ENCODE data around the gene WDR62.
A peak's percentile ranks its signal among the peaks of the same experiment; 100 is the strongest.
"Not testable (repeated sequence)": the region's sequence is repeated elsewhere in the genome, so short reads cannot be mapped to it uniquely, and the experiment has no call there.

The WDR62 gene

DNA sequence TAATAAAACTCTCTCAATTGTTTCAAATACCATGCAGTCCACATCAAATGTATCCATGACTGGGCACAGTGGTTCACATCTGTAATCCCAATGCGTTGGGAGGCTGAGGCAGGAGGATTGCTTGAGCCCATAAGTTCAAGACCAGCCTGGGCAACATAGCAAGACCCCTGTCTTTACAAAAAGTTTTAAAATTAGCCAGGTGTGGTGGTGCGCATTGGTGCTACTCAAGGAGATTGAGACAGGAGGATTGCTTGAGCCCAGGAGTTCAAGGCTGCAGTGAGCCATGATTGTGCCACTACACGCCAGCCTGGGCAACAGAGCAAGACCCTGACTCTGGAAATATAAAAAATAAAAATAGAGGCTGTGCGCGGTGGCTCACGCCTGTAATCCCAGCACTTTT lies 27.0 kb upstream of the WDR62 start:
- no peak overlapping the region for H3K4me3 ChIP-seq (ENCODE audit: low read depth, low read length)
- no peak for DNase-seq (ENCODE audit: low read depth)
- TF ChIP-seq, protein P1, sequence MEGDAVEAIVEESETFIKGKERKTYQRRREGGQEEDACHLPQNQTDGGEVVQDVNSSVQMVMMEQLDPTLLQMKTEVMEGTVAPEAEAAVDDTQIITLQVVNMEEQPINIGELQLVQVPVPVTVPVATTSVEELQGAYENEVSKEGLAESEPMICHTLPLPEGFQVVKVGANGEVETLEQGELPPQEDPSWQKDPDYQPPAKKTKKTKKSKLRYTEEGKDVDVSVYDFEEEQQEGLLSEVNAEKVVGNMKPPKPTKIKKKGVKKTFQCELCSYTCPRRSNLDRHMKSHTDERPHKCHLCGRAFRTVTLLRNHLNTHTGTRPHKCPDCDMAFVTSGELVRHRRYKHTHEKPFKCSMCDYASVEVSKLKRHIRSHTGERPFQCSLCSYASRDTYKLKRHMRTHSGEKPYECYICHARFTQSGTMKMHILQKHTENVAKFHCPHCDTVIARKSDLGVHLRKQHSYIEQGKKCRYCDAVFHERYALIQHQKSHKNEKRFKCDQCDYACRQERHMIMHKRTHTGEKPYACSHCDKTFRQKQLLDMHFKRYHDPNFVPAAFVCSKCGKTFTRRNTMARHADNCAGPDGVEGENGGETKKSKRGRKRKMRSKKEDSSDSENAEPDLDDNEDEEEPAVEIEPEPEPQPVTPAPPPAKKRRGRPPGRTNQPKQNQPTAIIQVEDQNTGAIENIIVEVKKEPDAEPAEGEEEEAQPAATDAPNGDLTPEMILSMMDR (conservative IDR thresholded peaks at IDR 0.05; ENCODE audit: low read depth, low read length) = no peak

DNA sequence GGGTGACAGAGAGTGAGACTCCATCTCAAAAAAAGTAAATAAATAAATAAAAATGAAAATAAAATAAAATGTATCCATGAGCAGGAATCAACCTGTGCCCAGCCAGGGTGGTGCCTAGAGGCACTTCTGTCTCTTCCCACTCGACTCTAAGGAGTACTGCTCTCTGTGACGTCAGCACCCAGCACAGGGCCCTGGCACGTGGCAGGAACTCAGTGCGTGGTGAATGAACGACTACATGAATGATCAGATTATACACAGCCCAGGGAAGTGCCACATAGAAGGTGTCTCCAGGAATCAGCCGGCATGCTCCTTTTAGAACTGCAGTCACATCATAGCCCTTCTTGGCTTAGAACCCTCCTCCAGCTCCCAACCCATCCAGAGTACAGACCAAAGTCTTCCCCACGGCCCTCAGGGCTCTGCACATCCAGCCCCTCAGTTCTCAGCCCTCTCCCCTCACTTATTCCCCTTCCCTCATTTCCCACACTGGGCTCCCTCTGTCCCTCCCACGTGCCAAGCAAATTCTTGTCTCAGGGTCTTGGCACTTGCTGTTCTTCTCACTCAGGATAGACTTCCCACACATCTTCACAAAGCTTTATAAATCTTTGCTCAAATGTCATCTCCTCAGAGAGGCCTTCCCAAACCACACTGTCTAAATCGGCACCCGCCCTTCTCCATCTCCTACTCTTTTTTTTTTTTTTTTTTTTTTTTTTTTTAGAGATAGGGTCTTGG lies 26.2 kb upstream of the WDR62 start:
- no peak overlapping the region for H3K4me3 ChIP-seq (ENCODE audit: low read depth, low read length)
- no peak for DNase-seq (ENCODE audit: low read depth)
- TF ChIP-seq, protein P1 (conservative IDR thresholded peaks at IDR 0.05; ENCODE audit: low read depth, low read length) = no peak

DNA sequence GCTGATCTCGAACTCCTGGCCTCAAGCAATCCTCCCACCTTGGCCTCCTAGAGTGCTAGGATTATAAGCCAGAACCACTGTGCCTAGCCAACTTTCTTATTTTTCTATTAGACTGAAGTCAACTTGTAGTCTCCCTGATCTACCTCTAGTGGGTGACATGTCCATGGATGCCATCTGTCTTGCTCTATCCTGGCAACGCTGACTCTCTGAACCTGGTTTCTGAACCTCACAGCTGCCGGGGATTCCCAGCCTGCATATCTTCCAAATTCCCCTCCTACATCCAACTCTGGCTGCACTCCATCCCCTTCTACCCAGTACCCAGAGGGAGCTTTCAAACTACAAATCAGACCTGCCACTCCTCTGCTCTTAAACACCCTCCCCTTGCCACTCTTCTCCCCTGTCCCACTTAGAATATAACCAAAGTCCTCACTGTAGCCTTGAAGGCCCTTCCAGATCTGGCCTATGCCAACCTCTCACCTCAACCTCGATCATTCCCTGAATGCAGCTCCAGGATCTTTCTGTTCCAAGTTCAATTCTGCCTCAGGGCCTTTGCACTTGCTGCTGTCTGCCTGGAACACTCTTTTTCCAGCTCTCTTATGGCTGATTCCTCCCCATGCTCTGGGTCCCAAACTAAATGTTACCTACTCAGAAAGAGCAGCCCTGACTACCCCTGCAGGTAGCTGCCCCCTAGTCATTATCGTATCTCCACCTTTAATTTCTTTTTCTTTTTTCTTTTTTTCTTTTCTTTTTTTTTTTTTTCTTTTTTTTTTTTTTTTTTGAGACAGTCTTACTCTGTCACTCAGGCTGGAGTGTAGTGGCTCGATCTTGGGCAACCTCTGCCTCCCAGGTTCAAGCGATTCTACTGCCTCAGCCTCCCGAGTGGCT lies 24.2 kb upstream of the WDR62 start:
- no peak overlapping the region for H3K4me3 ChIP-seq (ENCODE audit: low read depth, low read length)
- DNase-seq (ENCODE audit: low read depth) = peak; percentile 47
- TF ChIP-seq, protein P1 (conservative IDR thresholded peaks at IDR 0.05; ENCODE audit: low read depth, low read length) = peak; percentile 18

- no peak overlapping the region for H3K4me3 ChIP-seq (ENCODE audit: low read depth, low read length)
- TF ChIP-seq, protein P1 (conservative IDR thresholded peaks at IDR 0.05; ENCODE audit: low read depth, low read length) = no peak
- no peak for DNase-seq (ENCODE audit: low read depth)
Measured at GRCh38 chr19:36031308-36031707, 23.4 kb upstream of the WDR62 start.

- peak within 1 kb of the TSS; percentile 89 for H3K4me3 ChIP-seq (ENCODE audit: low read depth, low read length)
- peak; percentile 71 for DNase-seq (ENCODE audit: low read depth)
- TF ChIP-seq, protein P1 (conservative IDR thresholded peaks at IDR 0.05; ENCODE audit: low read depth, low read length) = peak; percentile 11
Measured at GRCh38 chr19:36032251-36033104, 22.2 kb upstream of the WDR62 start, which contains the start of gene CLIP3. CLIP3 (minus strand) TSS chr19:36032873; CDS start chr19:36032357, 516 bp downstream.

DNA sequence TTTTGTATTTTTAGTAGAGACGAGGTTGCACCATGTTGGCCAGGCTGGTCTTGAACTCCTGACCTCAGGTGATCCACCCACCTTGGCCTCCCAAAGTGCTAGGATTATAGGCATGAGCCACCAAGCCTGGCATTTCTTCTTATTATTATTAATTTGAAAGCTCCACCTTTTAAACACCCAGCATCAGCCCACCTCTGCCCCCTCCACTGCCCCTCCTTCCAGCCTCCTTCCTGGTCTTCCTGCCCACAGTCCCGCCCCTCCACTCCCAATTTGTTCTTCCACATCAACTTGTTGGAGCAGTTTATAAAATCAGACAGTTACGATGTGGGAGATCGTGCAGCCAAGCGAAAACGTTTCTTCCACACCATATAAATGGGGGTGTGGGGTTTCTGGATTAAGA lies 14.2 kb upstream of the WDR62 start:
- H3K4me3 ChIP-seq (ENCODE audit: low read depth, low read length) = no peak overlapping the region
- no peak for DNase-seq (ENCODE audit: low read depth)
- TF ChIP-seq, protein P1 (conservative IDR thresholded peaks at IDR 0.05; ENCODE audit: low read depth, low read length) = no peak

DNA sequence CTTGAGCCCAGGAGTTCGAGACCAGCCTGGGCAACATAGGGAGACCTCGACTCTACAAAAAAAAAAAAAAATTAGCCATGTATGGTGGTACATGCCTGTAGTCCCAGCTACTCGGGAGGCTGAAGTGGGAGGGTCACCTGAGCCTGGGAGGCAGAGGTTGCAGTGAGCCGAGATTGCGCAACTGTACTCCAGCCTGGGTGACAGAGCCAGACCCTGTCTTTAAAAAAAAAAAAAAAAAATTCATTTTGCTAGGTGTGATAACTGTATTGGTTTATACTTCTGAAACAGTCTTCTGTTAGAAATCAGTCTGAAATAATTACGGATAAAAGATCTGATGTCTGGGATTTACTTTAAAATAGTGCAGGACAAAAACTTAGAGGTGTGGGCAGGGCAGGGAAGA lies 13.6 kb upstream of the WDR62 start:
- DNase-seq (ENCODE audit: low read depth); H3K4me3 ChIP-seq (ENCODE audit: low read depth, low read length): not testable (repeated sequence)
